ENCODE data around the gene GGT7. TPM values are rescaled to one million over a fixed set of nuclear protein-coding genes. Genes with fewer than 3 reads are reported as not detected.
"Not testable (repeated sequence)": the region's sequence is repeated elsewhere in the genome, so short reads cannot be mapped to it uniquely, and the experiment has no call there.

Gene GGT7
- total RNA-seq, 1 donor from 2014 or later = 62.7 TPM

DNA sequence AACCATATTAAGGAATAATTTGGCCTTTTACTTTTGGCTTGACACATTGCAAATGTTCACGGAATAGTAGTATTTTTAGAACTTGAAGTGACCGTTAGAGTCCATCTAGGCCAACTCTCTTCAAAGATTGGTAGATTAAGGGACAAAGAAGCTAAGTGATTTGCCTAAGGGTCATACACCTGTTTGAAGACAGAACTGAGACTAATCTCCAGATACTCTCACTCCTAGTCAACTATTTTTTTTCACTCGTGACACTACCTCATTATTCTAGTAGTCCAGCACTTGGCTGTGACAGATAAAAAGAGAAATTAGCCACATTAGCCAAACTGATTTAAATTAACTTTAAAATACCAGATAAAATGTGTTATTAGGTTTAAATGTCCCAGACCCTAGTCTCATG is 14.4 kb upstream of the GGT7 start:
- DNase-seq (ENCODE audit: extremely low spot score, unreplicated experiment) = no peak
- TF ChIP-seq, protein P1, sequence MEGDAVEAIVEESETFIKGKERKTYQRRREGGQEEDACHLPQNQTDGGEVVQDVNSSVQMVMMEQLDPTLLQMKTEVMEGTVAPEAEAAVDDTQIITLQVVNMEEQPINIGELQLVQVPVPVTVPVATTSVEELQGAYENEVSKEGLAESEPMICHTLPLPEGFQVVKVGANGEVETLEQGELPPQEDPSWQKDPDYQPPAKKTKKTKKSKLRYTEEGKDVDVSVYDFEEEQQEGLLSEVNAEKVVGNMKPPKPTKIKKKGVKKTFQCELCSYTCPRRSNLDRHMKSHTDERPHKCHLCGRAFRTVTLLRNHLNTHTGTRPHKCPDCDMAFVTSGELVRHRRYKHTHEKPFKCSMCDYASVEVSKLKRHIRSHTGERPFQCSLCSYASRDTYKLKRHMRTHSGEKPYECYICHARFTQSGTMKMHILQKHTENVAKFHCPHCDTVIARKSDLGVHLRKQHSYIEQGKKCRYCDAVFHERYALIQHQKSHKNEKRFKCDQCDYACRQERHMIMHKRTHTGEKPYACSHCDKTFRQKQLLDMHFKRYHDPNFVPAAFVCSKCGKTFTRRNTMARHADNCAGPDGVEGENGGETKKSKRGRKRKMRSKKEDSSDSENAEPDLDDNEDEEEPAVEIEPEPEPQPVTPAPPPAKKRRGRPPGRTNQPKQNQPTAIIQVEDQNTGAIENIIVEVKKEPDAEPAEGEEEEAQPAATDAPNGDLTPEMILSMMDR (conservative IDR thresholded peaks at IDR 0.05) = no peak
- H3K27ac Mint-ChIP-seq = no peak overlapping the region
- H3K36me3 Mint-ChIP-seq = peaks cover 25% of the 10 kb centered on the region
- no peaks in the 10 kb centered on the region for H3K27me3 Mint-ChIP-seq
- no peak overlapping the region for H3K4me3 Mint-ChIP-seq
- H3K4me1 Mint-ChIP-seq (ENCODE audit: unreplicated experiment) = no peaks in the 10 kb centered on the region
- no peaks in the 10 kb centered on the region for H3K9me3 Mint-ChIP-seq

- no peak overlapping the region for H3K27ac Mint-ChIP-seq
- H3K27me3 Mint-ChIP-seq = no peaks in the 10 kb centered on the region
- H3K4me1 Mint-ChIP-seq (ENCODE audit: unreplicated experiment) = no peaks in the 10 kb centered on the region
- H3K9me3 Mint-ChIP-seq = no peaks in the 10 kb centered on the region
- peaks cover 25% of the 10 kb centered on the region for H3K36me3 Mint-ChIP-seq
- TF ChIP-seq, protein P1 (conservative IDR thresholded peaks at IDR 0.05) = no peak
- H3K4me3 Mint-ChIP-seq = no peak overlapping the region
- no peak for DNase-seq (ENCODE audit: extremely low spot score, unreplicated experiment)
Measured at GRCh38 chr20:34886122-34886521, 13.5 kb upstream of the GGT7 start.

DNA sequence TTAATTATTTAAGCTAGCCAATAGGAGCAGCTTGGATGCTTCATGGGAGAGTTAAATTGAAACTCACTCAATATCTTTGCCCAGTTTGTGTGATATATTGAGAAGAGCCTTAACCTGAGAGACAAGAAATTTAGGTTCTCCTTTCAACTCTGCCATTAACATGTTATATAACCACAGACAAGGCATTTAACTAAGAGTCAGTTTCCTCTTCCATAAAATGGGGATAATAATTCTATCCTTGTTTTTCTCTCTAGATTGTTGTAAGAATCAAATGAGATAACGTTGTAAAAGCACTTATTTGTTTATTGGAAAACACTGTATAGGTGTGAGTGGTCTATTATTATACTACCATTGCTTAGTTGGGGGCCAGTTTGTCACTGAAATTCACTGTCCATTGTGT is 11.6 kb upstream of the GGT7 start:
- no peak for DNase-seq (ENCODE audit: extremely low spot score, unreplicated experiment)
- TF ChIP-seq, protein P1 (conservative IDR thresholded peaks at IDR 0.05) = no peak
- no peak overlapping the region for H3K27ac Mint-ChIP-seq
- H3K9me3 Mint-ChIP-seq = no peaks in the 10 kb centered on the region
- no peaks in the 10 kb centered on the region for H3K27me3 Mint-ChIP-seq
- no peak overlapping the region for H3K4me3 Mint-ChIP-seq
- H3K4me1 Mint-ChIP-seq (ENCODE audit: unreplicated experiment) = peaks cover 6% of the 10 kb centered on the region
- peaks cover 18% of the 10 kb centered on the region for H3K36me3 Mint-ChIP-seq

GRCh38 chr20:34883809-34884208 is 11.2 kb upstream of the GGT7 start:
- Mint-ChIP-seq H3K4me3 (no peak overlapping the region), H3K27ac (no peak overlapping the region), H3K27me3 (no peaks in the 10 kb centered on the region), H3K4me1 (ENCODE audit: unreplicated experiment) (peaks cover 8% of the 10 kb centered on the region), H3K9me3 (no peaks in the 10 kb centered on the region), H3K36me3 (peaks cover 21% of the 10 kb centered on the region)
- TF ChIP-seq, protein P1 (conservative IDR thresholded peaks at IDR 0.05) = no peak
- no peak for DNase-seq (ENCODE audit: extremely low spot score, unreplicated experiment)

GRCh38 chr20:34883087-34883688 is 10.5 kb upstream of the GGT7 start:
- Mint-ChIP-seq H3K36me3 (peaks cover 15% of the 10 kb centered on the region), H3K4me1 (ENCODE audit: unreplicated experiment) (peaks cover 8% of the 10 kb centered on the region), H3K27me3 (no peaks in the 10 kb centered on the region), H3K9me3 (no peaks in the 10 kb centered on the region), H3K4me3 (no peak overlapping the region), H3K27ac (no peak overlapping the region)
- TF ChIP-seq, protein P1 (conservative IDR thresholded peaks at IDR 0.05) = no peak
- no peak for DNase-seq (ENCODE audit: extremely low spot score, unreplicated experiment)

- Mint-ChIP-seq H3K36me3 (peaks cover 15% of the 10 kb centered on the region), H3K27me3 (no peaks in the 10 kb centered on the region), H3K27ac (no peak overlapping the region), H3K4me3 (no peak overlapping the region), H3K4me1 (ENCODE audit: unreplicated experiment) (peaks cover 16% of the 10 kb centered on the region), H3K9me3 (no peaks in the 10 kb centered on the region)
- TF ChIP-seq, protein P1 (conservative IDR thresholded peaks at IDR 0.05) = no peak
- DNase-seq (ENCODE audit: extremely low spot score, unreplicated experiment) = no peak
Measured at GRCh38 chr20:34881689-34882088, 9.0 kb upstream of the GGT7 start.

DNA sequence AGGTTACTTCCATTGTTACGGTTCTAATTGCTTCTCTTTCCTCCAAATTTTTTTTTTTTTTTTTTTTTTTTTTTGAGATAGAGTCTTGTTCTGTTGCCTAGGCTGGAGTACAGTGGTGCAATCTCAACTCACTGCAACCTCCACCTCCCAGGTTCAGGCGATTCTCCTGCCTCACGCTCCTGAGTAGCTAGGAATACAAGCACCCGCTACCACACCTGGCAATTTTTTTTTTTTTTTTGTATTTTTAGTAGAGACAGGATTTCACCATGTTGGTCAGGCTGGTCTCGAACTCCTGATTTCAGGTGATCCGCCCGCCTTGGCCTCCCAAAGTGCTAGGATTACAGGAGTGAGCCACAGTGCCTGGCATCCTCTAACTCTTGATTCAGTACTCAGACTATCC is 8.3 kb upstream of the GGT7 start:
- peaks cover 15% of the 10 kb centered on the region for H3K36me3 Mint-ChIP-seq
- not testable (repeated sequence) for H3K9me3 Mint-ChIP-seq

More for the DNA sequence above, 8.3 kb upstream of the GGT7 start:
- DNase-seq (ENCODE audit: extremely low spot score, unreplicated experiment); H3K27me3 Mint-ChIP-seq; H3K27ac Mint-ChIP-seq; H3K4me3 Mint-ChIP-seq: not testable (repeated sequence)
- peaks cover 19% of the 10 kb centered on the region for H3K4me1 Mint-ChIP-seq (ENCODE audit: unreplicated experiment)

All from type B pancreatic cell (in vitro differentiated cells).